GM18511 (cell line): Measurements from ENCODE around the gene BBX.
"Not testable (repeated sequence)": the region's sequence is repeated elsewhere in the genome, so short reads cannot be mapped to it uniquely, and the experiment has no call there.

ENCODE experiments used
- ATAC-seq: cut with Tn5 transposase; IDR thresholded peaks from one replicate; pipeline ENCODE4 v1.9.1; 2021; ENCODE audit warnings: mild to moderate bottlenecking, moderate library complexity; ENCODE audit not compliant: unreplicated experiment

The BBX gene

GRCh38 chr3:107540857-107541256, 18.1 kb downstream of the BBX start:
- ATAC-seq: no peak

GRCh38 chr3:107542665-107543064, 19.9 kb downstream of the BBX start:
- no peak for ATAC-seq

- ATAC-seq: no peak
Measured at GRCh38 chr3:107543666-107544065, 20.9 kb downstream of the BBX start.

GRCh38 chr3:107545680-107546120, 22.9 kb downstream of the BBX start:
- ATAC-seq: no peak

GRCh38 chr3:107548601-107549000, 25.8 kb downstream of the BBX start:
- ATAC-seq: no peak

- no peak for ATAC-seq
Measured at GRCh38 chr3:107555359-107555758, 32.6 kb downstream of the BBX start.

- no peak for ATAC-seq
Measured at GRCh38 chr3:107557743-107558142, 35.0 kb downstream of the BBX start.

- ATAC-seq: no peak
Measured at GRCh38 chr3:107560166-107560565, 37.4 kb downstream of the BBX start.

- ATAC-seq: no peak
Measured at GRCh38 chr3:107561980-107562379, 39.2 kb downstream of the BBX start.

- ATAC-seq: no peak
Measured at GRCh38 chr3:107562969-107563529, 40.3 kb downstream of the BBX start.

GRCh38 chr3:107565244-107565643, 42.5 kb downstream of the BBX start:
- ATAC-seq: not testable (repeated sequence)

- not testable (repeated sequence) for ATAC-seq
Measured at GRCh38 chr3:107571089-107571488, 48.3 kb downstream of the BBX start.

- not testable (repeated sequence) for ATAC-seq
Measured at GRCh38 chr3:107571492-107571891, 48.7 kb downstream of the BBX start.

GRCh38 chr3:107574650-107575049, 51.9 kb downstream of the BBX start:
- peak; percentile 77 for ATAC-seq

GRCh38 chr3:107578091-107578490, 55.3 kb downstream of the BBX start:
- no peak for ATAC-seq

- no peak for ATAC-seq
Measured at GRCh38 chr3:107578523-107578922, 55.8 kb downstream of the BBX start.

GRCh38 chr3:107579371-107579770, 56.6 kb downstream of the BBX start:
- no peak for ATAC-seq

GRCh38 chr3:107581230-107581629, 58.5 kb downstream of the BBX start:
- ATAC-seq: no peak

- ATAC-seq: no peak
Measured at GRCh38 chr3:107588217-107588616, 65.5 kb downstream of the BBX start.

GRCh38 chr3:107589454-107589853, 66.7 kb downstream of the BBX start:
- ATAC-seq: peak; percentile 91

GRCh38 chr3:107590786-107591185, 68.0 kb downstream of the BBX start:
- no peak for ATAC-seq

- no peak for ATAC-seq
Measured at GRCh38 chr3:107592073-107592472, 69.3 kb downstream of the BBX start.

- ATAC-seq: no peak
Measured at GRCh38 chr3:107594870-107595269, 72.1 kb downstream of the BBX start.
